ENCODE measurements around the gene HYPK. TPM values are rescaled to one million over a fixed set of nuclear protein-coding genes. Genes with fewer than 3 reads are reported as not detected.
A peak's percentile ranks its signal among the peaks of the same experiment; 100 is the strongest.

Gene HYPK
- total RNA-seq, 1 donor from 2014 or later, result 17.2 TPM

- H3K4me1 Mint-ChIP-seq (ENCODE audit: unreplicated experiment), result peaks cover 12% of the 10 kb centered on the region
- no peaks in the 10 kb centered on the region for H3K9me3 Mint-ChIP-seq
- H3K36me3 Mint-ChIP-seq, result peaks cover 12% of the 10 kb centered on the region
- DNase-seq (ENCODE audit: extremely low spot score, unreplicated experiment), result no peak
- no peak for TF ChIP-seq CTCF (conservative IDR thresholded peaks at IDR 0.05)
- H3K27ac Mint-ChIP-seq, result peak within 1 kb of the TSS; percentile 87
- peak within 1 kb of the TSS; percentile 90 for H3K4me3 Mint-ChIP-seq
- no peaks in the 10 kb centered on the region for H3K27me3 Mint-ChIP-seq
Measured at GRCh38 chr15:43776718-43777266, 23.6 kb upstream of the HYPK start, which contains the start of gene ELL3. Gene ELL3, minus strand, starts transcription at chr15:43776966. Its CDS starts 65 bp downstream, at chr15:43776901.

GRCh38 chr15:43777267-43777914 lies 23.0 kb upstream of the HYPK start:
- Mint-ChIP-seq H3K27ac (peak overlapping the region; percentile 87), H3K27me3 (no peaks in the 10 kb centered on the region), H3K4me3 (peak overlapping the region; percentile 90), H3K9me3 (no peaks in the 10 kb centered on the region), H3K4me1 (ENCODE audit: unreplicated experiment) (peaks cover 10% of the 10 kb centered on the region), H3K36me3 (peaks cover 6% of the 10 kb centered on the region)
- peak; percentile 82 for DNase-seq (ENCODE audit: extremely low spot score, unreplicated experiment)
- peak; percentile 81 for TF ChIP-seq CTCF (conservative IDR thresholded peaks at IDR 0.05)

GRCh38 chr15:43779016-43779415 lies 21.4 kb upstream of the HYPK start:
- no peak for DNase-seq (ENCODE audit: extremely low spot score, unreplicated experiment)
- no peaks in the 10 kb centered on the region for H3K27me3 Mint-ChIP-seq
- peak overlapping the region; percentile 24 for H3K4me3 Mint-ChIP-seq
- H3K9me3 Mint-ChIP-seq, result no peaks in the 10 kb centered on the region
- peaks cover 5% of the 10 kb centered on the region for H3K36me3 Mint-ChIP-seq
- peaks cover 10% of the 10 kb centered on the region for H3K4me1 Mint-ChIP-seq (ENCODE audit: unreplicated experiment)
- no peak overlapping the region for H3K27ac Mint-ChIP-seq
- TF ChIP-seq CTCF (conservative IDR thresholded peaks at IDR 0.05), result no peak

- no peaks in the 10 kb centered on the region for H3K9me3 Mint-ChIP-seq
- peaks cover 11% of the 10 kb centered on the region for H3K4me1 Mint-ChIP-seq (ENCODE audit: unreplicated experiment)
- DNase-seq (ENCODE audit: extremely low spot score, unreplicated experiment), result no peak
- no peak for TF ChIP-seq CTCF (conservative IDR thresholded peaks at IDR 0.05)
- H3K27ac Mint-ChIP-seq, result peak overlapping the region; percentile 57
- no peak overlapping the region for H3K4me3 Mint-ChIP-seq
- H3K27me3 Mint-ChIP-seq, result no peaks in the 10 kb centered on the region
- peaks cover 9% of the 10 kb centered on the region for H3K36me3 Mint-ChIP-seq
Measured at GRCh38 chr15:43789409-43789808, 11.0 kb upstream of the HYPK start.

- peak; percentile 99 for DNase-seq (ENCODE audit: extremely low spot score, unreplicated experiment)
- H3K36me3 Mint-ChIP-seq, result peaks cover 32% of the 10 kb centered on the region
- no peaks in the 10 kb centered on the region for H3K9me3 Mint-ChIP-seq
- peaks cover 23% of the 10 kb centered on the region for H3K4me1 Mint-ChIP-seq (ENCODE audit: unreplicated experiment)
- H3K27ac Mint-ChIP-seq, result peak within 1 kb of the TSS; percentile 97
- TF ChIP-seq CTCF (conservative IDR thresholded peaks at IDR 0.05), result no peak
- no peaks in the 10 kb centered on the region for H3K27me3 Mint-ChIP-seq
- peak within 1 kb of the TSS; percentile 96 for H3K4me3 Mint-ChIP-seq
Measured at GRCh38 chr15:43791993-43792760, 8.2 kb upstream of the HYPK start, which contains the start of gene SERF2. Gene SERF2, plus strand, starts transcription at chr15:43792320. Its CDS starts 57 bp downstream, at chr15:43792377.

Data from type B pancreatic cell (in vitro differentiated cells).